GM21390 (cell line): ENCODE data around the gene FOXN3.
A peak's percentile ranks its signal among the peaks of the same experiment; 100 is the strongest.

Source experiments
- ATAC-seq: cut with Tn5 transposase; IDR thresholded peaks from one replicate; pipeline ENCODE4 v1.9.1; 2021; ENCODE audit not compliant: unreplicated experiment

FOXN3 gene

GRCh38 chr14:89417091-89417464 lies at the start of gene FOXN3:
TSS of gene FOXN3 (minus strand) at chr14:89417233. CDS start at chr14:89412476, 4,757 bp downstream.
- ATAC-seq: peak; percentile 54

- ATAC-seq: peak; percentile 69
These were observed 49.5 kb upstream of the FOXN3 start for GRCh38 chr14:89466484-89466883.

- ATAC-seq: no peak
These were observed 48.8 kb upstream of the FOXN3 start for GRCh38 chr14:89465876-89466275.

- ATAC-seq: no peak
These were observed 44.2 kb upstream of the FOXN3 start for GRCh38 chr14:89461256-89461655.

GRCh38 chr14:89458713-89459420 lies 41.8 kb upstream of the FOXN3 start:
- ATAC-seq: no peak

GRCh38 chr14:89457007-89457406 lies 40.0 kb upstream of the FOXN3 start:
- ATAC-seq: no peak

- no peak for ATAC-seq
These were observed 38.4 kb upstream of the FOXN3 start for GRCh38 chr14:89455412-89455811.

- ATAC-seq: no peak
These were observed 38.0 kb upstream of the FOXN3 start for GRCh38 chr14:89454996-89455395.

GRCh38 chr14:89452281-89452680 lies 35.2 kb upstream of the FOXN3 start:
- no peak for ATAC-seq

GRCh38 chr14:89451229-89451628 lies 34.2 kb upstream of the FOXN3 start:
- no peak for ATAC-seq

GRCh38 chr14:89447182-89447944 lies 30.3 kb upstream of the FOXN3 start:
- no peak for ATAC-seq

GRCh38 chr14:89445273-89445973 lies 28.4 kb upstream of the FOXN3 start:
- ATAC-seq: no peak

GRCh38 chr14:89444516-89445125 lies 27.6 kb upstream of the FOXN3 start:
- ATAC-seq: no peak

- no peak for ATAC-seq
These were observed 27.0 kb upstream of the FOXN3 start for GRCh38 chr14:89444044-89444443.

GRCh38 chr14:89443042-89443629 lies 26.1 kb upstream of the FOXN3 start:
- no peak for ATAC-seq

- no peak for ATAC-seq
These were observed 25.2 kb upstream of the FOXN3 start for GRCh38 chr14:89442280-89442679.

- ATAC-seq: no peak
These were observed 24.2 kb upstream of the FOXN3 start for GRCh38 chr14:89440986-89441909.

- ATAC-seq: no peak
These were observed 19.0 kb upstream of the FOXN3 start for GRCh38 chr14:89435892-89436656.

GRCh38 chr14:89435492-89435891 lies 18.5 kb upstream of the FOXN3 start:
- ATAC-seq: no peak
